D341Med (cell line): Measurements from ENCODE around the gene KIRREL3.

Experiments used
- DNase-seq: peaks from one replicate; pipeline ENCODE4 v3.0.0; 2012; ENCODE audit warnings: low spot score

KIRREL3 gene

GRCh38 chr11:126914941-126915340 lies 85.6 kb downstream of the KIRREL3 start:
- no peak for DNase-seq

DNA sequence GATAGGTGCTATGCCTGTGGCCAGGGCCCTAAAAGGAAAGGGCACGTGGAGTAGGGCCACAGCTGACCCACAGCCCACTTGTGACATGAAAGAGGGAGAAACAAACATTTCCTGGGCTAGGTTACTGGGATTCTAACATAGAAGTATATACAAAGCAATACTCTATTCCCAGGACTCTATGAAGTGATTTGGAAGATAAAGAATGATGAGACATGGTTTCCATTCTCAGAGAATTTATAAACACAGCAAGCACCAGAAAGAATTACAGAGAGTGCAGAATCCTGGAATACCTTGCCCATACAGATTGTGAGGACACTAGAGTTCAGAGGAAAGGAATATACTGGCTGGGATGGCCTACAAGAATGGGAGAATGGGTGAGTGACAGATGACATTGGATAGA lies 86.4 kb downstream of the KIRREL3 start:
- DNase-seq: no peak

DNA sequence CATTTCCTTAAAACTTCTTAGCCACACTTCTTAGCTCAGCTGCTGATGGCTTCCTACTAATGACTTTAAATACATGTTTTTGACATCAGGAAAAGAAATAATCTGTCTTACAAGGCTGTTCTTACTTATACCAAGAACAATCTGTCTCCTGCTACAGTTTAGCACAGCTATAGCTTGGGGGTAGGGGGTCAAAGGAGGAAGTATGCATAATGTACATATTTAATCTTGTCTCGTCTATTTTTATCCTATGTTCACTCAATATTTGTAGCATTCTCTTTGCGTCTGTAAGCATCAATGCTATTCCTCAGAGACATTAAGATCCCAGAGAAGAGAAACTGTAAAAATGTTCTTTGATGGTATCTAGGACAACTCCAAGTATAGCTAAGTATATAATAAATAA lies 96.0 kb downstream of the KIRREL3 start:
- DNase-seq: no peak

GRCh38 chr11:126901783-126902182 lies 98.8 kb downstream of the KIRREL3 start:
- no peak for DNase-seq

- no peak for DNase-seq
These were observed 100.4 kb downstream of the KIRREL3 start for GRCh38 chr11:126899961-126900748.

- no peak for DNase-seq
These were observed 101.8 kb downstream of the KIRREL3 start for GRCh38 chr11:126898802-126899201.

DNA sequence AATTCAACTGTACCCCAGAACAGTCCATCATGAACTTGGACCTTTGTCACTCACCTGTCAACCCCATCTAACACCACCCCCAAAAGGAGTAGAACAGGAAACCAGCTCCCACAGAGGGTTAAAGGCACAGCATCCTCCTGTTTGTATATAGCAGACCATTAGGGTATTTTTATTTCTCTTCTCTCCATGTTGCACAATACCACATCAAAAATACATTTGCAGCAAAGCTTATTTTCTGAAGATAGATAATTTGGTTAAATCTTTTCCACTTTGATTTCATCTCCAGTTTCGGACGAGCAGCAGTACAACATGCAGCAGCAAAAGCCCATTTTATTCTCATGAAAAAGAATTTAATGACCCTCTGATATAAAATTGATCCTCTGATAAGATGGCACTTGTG lies 103.1 kb downstream of the KIRREL3 start:
- no peak for DNase-seq

DNA sequence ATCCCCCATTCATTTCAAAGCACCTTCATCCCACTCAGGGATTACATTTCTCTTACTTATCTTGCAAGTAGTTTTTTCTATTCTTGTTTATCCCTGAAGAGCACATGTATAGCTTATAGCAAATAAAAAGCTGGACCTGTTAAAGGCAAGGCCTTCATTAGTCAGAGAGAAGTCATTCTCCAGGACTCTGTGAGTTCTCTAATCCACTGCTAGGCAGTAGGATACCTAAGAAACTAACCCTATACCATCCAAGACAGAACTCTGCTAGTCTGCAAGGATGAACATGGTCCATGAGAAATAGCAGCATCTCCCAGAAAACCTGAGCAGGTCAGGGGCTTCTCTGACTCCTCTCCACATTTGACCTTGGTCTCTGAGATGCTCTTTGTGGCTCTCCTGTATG lies 104.5 kb downstream of the KIRREL3 start:
- DNase-seq: no peak

DNA sequence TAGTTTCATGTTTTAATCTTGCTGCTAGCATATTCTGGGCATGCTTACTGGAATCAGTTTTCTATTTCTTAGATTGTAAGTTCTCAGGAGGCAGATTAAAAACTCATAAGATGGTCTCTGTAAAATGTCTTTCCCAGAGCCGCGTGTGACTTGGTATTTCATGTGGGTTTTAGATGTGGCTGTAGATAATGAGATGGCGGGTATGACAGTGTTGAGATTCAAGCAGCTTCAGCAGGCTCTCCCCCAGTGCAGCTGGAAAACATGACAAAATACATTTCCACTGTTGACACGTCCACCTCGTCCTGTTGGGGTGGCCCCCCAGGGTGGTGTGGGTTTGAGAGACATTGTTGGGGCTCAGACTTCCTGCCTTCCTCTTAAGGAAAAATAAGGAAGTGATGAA lies 106.8 kb downstream of the KIRREL3 start:
- DNase-seq: no peak

DNA sequence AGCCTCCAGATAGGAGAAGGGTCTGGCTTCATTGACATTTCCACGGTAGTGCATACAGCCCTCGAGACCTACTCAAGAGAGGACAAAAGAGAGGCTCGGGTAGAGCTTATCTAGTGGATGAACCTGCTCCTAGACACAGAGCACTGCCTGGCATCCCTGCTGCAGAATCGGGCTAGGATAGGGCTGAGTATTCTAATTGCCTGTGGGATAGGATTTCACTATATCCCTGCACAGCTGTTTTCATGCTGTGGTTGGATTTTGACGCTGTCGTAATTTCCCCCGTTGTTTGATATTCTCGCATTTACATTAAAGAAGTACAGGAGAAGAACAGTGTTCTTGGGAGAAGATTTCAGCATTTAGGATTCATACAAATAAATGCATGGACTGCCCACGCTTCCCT lies 107.8 kb downstream of the KIRREL3 start:
- no peak for DNase-seq

GRCh38 chr11:126891556-126892217 lies 108.9 kb downstream of the KIRREL3 start:
- DNase-seq: no peak

DNA sequence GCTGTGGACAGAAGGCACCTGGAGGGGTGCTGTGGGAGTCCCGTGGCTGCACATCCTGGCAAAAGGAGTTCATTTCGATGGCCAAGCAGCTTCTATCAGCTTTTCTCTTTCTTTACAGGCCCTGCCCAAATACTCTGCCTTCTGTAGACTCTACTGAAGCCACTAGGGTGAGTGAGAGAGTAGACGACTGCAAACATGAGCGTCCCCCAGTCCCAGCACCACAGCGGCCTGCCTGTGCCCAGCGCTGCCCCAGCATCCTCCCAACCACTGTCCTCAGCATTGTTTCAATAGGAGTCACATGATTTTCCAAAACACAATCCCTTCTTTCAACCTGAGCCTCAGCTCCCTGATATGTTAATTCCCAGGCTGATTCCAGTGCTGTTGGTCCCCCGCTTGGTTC lies 110.0 kb downstream of the KIRREL3 start:
- DNase-seq: no peak

DNA sequence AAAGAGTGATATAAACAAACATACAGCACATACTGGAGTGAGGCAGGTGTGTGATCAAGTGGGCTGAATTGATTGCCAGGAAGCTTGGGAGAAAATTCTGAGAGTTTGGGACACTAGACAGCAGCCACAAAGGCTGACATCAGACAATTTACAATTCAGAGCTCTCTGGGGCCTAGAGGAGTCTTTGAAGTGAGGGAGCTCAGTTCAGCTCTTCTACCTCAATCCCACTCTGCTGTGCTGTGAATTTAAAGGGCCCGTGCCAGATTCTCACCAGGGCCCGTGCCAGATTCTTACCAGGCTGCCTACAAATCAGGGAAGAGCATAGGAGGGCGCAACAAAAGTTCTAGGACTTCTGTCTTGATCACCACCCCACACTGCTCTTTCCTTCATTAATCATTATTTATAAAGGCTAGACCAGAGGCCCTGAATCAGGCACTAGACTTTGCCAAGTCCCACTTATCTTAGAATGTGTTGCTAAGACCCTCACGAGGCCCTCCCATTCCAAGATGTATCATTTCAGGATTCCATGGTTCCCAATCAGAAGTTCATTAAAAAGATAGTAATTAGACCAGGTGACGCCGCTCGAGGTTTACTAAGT lies 112.4 kb downstream of the KIRREL3 start:
- no peak for DNase-seq

DNA sequence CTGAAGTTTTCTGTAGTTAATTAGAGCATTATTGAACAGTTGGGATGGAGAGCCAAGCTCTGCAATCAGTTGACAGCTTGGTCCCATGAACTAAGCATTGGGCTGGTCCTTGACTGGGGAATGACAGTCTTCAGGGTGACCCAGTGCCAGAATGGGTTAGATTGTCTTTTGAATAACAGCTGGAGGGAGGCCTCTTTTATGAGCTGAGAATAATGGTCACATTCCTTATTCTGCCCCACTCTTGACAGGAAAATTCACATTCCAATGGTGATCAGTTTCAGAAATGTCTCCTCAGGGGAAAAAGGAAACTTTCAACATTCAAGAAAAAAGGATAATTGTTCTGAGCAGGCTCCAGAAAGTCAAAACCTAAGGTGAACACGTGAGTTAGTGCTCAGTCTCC lies 113.9 kb downstream of the KIRREL3 start:
- no peak for DNase-seq

- DNase-seq: no peak
These were observed 114.5 kb downstream of the KIRREL3 start for GRCh38 chr11:126886085-126886484.

GRCh38 chr11:126884594-126884993 lies 116.0 kb downstream of the KIRREL3 start:
- DNase-seq: no peak

DNA sequence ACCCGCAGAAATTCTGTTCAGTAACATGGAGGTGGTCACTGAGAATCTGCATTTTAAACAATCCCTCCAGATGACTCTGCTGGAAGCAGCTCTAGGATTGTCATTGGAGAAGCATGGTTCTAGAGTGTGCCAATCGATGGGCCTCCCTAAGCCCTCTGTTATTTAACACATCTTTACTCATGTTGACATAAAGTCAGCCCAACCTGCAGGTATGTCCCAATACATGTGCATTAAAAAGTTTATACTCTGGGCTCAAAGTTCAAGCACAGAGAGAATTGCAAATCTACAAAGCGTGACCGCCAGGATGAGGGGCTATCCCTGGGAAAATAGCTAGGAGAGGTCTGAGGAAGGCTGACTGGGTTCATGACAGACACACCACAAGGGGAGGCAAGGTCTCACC lies 116.4 kb downstream of the KIRREL3 start:
- no peak for DNase-seq

DNA sequence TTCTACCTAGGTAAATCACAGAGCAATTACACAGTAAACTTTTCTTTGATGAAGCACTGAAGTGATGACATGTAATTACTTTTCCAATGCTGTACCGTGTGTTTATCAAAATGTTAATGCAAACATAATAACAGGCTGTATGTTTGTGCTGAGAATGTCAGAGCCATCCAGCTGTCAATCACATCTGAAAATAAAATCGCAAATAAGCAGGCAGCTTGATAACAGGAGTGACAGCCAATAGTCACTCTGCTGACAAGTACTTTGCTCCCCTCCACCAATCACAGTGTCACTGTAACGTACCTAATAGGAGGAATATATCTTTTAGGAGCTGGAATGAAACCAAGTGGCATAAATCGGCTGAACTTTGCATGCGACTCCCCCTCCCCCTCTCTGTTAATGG lies 119.7 kb downstream of the KIRREL3 start:
- DNase-seq: no peak

- DNase-seq: no peak
These were observed 121.1 kb downstream of the KIRREL3 start for GRCh38 chr11:126879516-126879915.

DNA sequence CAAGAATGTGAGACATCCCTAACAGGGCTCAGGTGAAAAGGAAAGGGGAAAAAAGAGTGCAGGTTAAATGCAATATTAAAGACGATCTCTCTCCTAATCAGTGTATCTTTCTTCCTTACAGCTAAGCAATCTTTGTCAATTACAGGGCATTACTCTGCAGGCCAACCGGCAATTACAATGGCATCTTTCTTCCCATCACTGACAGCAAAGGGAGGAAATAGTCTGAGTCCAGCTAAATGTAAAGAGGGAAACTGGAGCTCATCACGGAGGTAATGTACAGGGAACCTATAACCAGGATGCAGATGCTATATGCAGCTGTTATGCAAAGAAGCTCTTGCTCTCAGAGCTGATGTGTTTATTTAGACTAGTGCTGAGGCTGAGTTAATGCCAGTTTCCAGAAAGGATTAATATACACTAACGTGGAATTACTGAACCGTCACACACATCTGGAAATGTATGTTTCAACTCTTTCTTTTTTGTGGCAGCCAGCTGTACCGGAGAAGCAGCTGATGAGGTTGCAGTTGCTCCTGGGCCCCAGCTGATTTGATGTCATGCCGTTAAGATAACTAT lies 121.6 kb downstream of the KIRREL3 start:
- no peak for DNase-seq

DNA sequence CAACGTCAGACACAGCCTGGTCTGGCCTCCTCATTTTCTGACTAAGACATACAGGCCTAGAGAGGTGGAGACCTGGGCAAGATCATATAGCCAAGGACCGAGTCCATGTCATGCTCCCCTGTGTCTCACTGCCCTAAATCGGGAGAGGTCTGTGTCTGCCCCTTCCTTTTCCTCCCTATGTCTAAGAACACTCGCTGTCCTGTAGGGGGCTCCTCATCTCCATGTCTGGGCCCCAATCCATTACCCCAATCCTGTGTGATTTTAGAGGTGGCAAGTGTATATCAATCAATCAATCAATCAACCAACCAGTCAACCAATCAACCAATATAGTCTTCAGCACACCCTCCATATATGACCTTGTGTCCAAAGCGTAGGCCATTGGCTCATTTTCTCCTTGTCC lies 125.7 kb downstream of the KIRREL3 start:
- no peak for DNase-seq

DNA sequence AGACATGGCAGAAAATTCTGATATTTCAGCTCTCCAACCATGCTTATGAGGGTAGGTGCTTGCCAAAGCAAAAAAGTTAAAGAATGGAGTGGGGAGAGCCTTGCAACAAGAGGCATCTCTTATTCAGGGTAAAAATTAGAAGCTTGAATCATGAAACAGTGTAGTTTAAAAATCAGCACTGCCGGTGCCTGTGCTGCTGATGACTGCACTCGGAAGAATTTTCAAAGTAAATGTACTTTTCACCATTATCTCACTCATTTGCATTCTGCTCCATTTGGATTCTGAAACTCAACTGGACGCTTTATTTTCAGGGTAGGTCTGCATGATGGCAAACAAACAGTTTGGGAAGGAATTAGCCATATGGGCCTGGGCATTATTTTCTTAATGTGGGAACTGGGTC lies 126.3 kb downstream of the KIRREL3 start:
- no peak for DNase-seq

GRCh38 chr11:126871792-126872191 lies 128.8 kb downstream of the KIRREL3 start:
- no peak for DNase-seq
